Tibial artery (tissue), 4 donors: Measurements from ENCODE around the gene FXYD5.

Experiments
- DNase-seq, 2 donors: peaks; one replicate each; pipeline ENCODE4 v3.0.0-alpha.2; 2019
- H3K27ac ChIP-seq, 2 donors: fragments of 200-600 bp; sonication (generic) in 1 of 2; 1 replicate in 1 of 2; 2 replicates in 1 of 2; pipeline ENCODE4 v1.5.1; 2018 to 2019; ENCODE audit warnings: mild to moderate bottlenecking in 1 of 2
- H3K27me3 ChIP-seq, 2 donors: fragments of 200-600 bp; sonication (generic) in 1 of 2; one replicate each; pipeline versions ENCODE4 v1.5.1 to v1.6.0; 2016 to 2019
- H3K36me3 ChIP-seq, 3 donors: fragments of 200-600 bp; sonication (generic) in 2 of 3; one replicate each; pipeline ENCODE4 v1.5.1; 2016 to 2019; ENCODE audit warnings: mild to moderate bottlenecking in 2 of 3
- H3K4me1 ChIP-seq, 4 donors: fragments of 200-600 bp; sonication (generic) in 2 of 4; 1 replicate in 3 of 4; 2 replicates in 1 of 4; pipeline ENCODE4 v1.5.1; 2016 to 2019
- H3K4me3 ChIP-seq, 2 donors: fragments of 200-600 bp; sonication (generic) in 1 of 2; 1 replicate in 1 of 2; 2 replicates in 1 of 2; pipeline ENCODE4 v1.5.1; 2018 to 2019; ENCODE audit warnings: mild to moderate bottlenecking in 2 of 2
- H3K9me3 ChIP-seq, 3 donors: fragments of 200-600 bp; sonication (generic) in 1 of 3; one replicate each; pipeline ENCODE4 v1.5.1; 2016 to 2019
- CTCF ChIP-seq, 2 experiments: fragments of 200-600 bp in 1 of 2; fragments of 450-650 bp in 1 of 2; IDR thresholded peaks; one replicate each; pipeline ENCODE4 v1.5.1; 2017 to 2019; ENCODE audit warnings: antibody characterized with exemption in 2 of 2, mild to moderate bottlenecking in 1 of 2, moderate library complexity in 1 of 2
- intact Hi-C: fragments of 100-400 bp; cut with DNase I; formaldehyde crosslinking; loops from one replicate; pipeline ENCODE4 v1.15.0; 2023; ENCODE audit warnings: low total_unique reads

Gene FXYD5

GRCh38 chr19:35199481-35199880 lies 44.9 kb downstream of the FXYD5 start:
- intact Hi-C loops, result no loop called here
- no peaks in the 10 kb centered on the region for H3K4me1 ChIP-seq
- no peaks in the 10 kb centered on the region for H3K9me3 ChIP-seq
- no peak for DNase-seq
- no peak overlapping the region for H3K27ac ChIP-seq
- H3K27me3 ChIP-seq, result peaks cover 0 to 7% of the 10 kb centered on the region in 2 donors
- no peak overlapping the region for H3K4me3 ChIP-seq
- no peak for TF ChIP-seq CTCF (IDR thresholded peaks at IDR 0.05)
- no peaks in the 10 kb centered on the region for H3K36me3 ChIP-seq

- H3K4me3 ChIP-seq, result no peak overlapping the region
- H3K27me3 ChIP-seq, result peaks cover 0 to 6% of the 10 kb centered on the region in 2 donors
- intact Hi-C loops, result no loop called here
- H3K36me3 ChIP-seq, result no peaks in the 10 kb centered on the region
- H3K4me1 ChIP-seq, result no peaks in the 10 kb centered on the region
- H3K9me3 ChIP-seq, result no peaks in the 10 kb centered on the region
- TF ChIP-seq CTCF (IDR thresholded peaks at IDR 0.05), result no peak
- H3K27ac ChIP-seq, result no peak overlapping the region
- DNase-seq, result no peak
These were observed 48.5 kb downstream of the FXYD5 start for GRCh38 chr19:35202722-35203688.

GRCh38 chr19:35204799-35205732 lies 50.5 kb downstream of the FXYD5 start:
- Histone ChIP-seq H3K36me3 (no peaks in the 10 kb centered on the region), H3K4me1 (no peaks in the 10 kb centered on the region), H3K27ac (no peak overlapping the region), H3K4me3 (no peak overlapping the region), H3K27me3 (peaks cover 0 to 5% of the 10 kb centered on the region in 2 donors), H3K9me3 (no peaks in the 10 kb centered on the region)
- intact Hi-C loops, result no loop called here
- TF ChIP-seq CTCF (IDR thresholded peaks at IDR 0.05), result no peak
- DNase-seq, result peak in 1 of 2 donors; percentile 34

- Histone ChIP-seq H3K36me3 (no peaks in the 10 kb centered on the region), H3K4me3 (no peak overlapping the region), H3K9me3 (no peaks in the 10 kb centered on the region), H3K4me1 (no peaks in the 10 kb centered on the region), H3K27ac (no peak overlapping the region), H3K27me3 (peaks cover 0 to 7% of the 10 kb centered on the region in 2 donors)
- no peak for TF ChIP-seq CTCF (IDR thresholded peaks at IDR 0.05)
- DNase-seq, result no peak
- intact Hi-C loops, result no loop called here
These were observed 51.3 kb downstream of the FXYD5 start for GRCh38 chr19:35205733-35206323.

GRCh38 chr19:35206379-35206778 lies 51.8 kb downstream of the FXYD5 start:
- no peak for DNase-seq
- intact Hi-C loops, result no loop called here

More at GRCh38 chr19:35206379-35206778, 51.8 kb downstream of the FXYD5 start:
- Histone ChIP-seq H3K4me1 (no peaks in the 10 kb centered on the region), H3K27me3 (peaks cover 0 to 7% of the 10 kb centered on the region in 2 donors), H3K27ac (no peak overlapping the region), H3K4me3 (no peak overlapping the region), H3K36me3 (no peaks in the 10 kb centered on the region), H3K9me3 (no peaks in the 10 kb centered on the region)
- no peak for TF ChIP-seq CTCF (IDR thresholded peaks at IDR 0.05)
